CD4-positive, alpha-beta memory T cell (primary cell): ENCODE results near the gene ALK. TPM values are rescaled to one million over a fixed set of nuclear protein-coding genes. Genes with fewer than 3 reads are reported as not detected.

ENCODE experiments used
- CTCF ChIA-PET: fragments of 350-600 bp; sonication (Branson Sonifier 250); formaldehyde crosslinking; loops from one replicate; lab custom pipeline; 2021; ENCODE audit warnings: inconsistent platforms; ENCODE audit not compliant: partially characterized antibody; lab: Charles Lee
- POLR2A ChIA-PET: fragments of 350-600 bp; sonication (Branson Sonifier 250); formaldehyde crosslinking; loops from one replicate; lab custom pipeline; 2021; ENCODE audit not compliant: partially characterized antibody; lab: Charles Lee
- DNase-seq, 5 donors: peaks; one replicate each; pipeline versions ENCODE4 v3.0.0 to v3.0.0-alpha.2; 2020 to 2022; ENCODE audit warnings: mixed read lengths in 1 of 5
- H3K27ac ChIP-seq: one replicate; pipeline ENCODE4 v1.7.0; 2013; ENCODE audit warnings: low read depth, low read length
- H3K27me3 ChIP-seq: 2 replicates; pipeline ENCODE4 v1.7.0; 2013; ENCODE audit warnings: mild to moderate bottlenecking, low read length, moderate library complexity; ENCODE audit not compliant: insufficient read depth
- H3K36me3 ChIP-seq: 2 replicates; pipeline ENCODE4 v1.7.0; 2013; ENCODE audit warnings: mild to moderate bottlenecking, low read length, moderate library complexity; ENCODE audit not compliant: insufficient read depth
- H3K4me1 ChIP-seq: 2 replicates; pipeline ENCODE4 v1.7.0; 2013; ENCODE audit warnings: mild to moderate bottlenecking, low read length, moderate library complexity; ENCODE audit not compliant: insufficient read depth
- H3K4me3 ChIP-seq, 2 donors: one replicate each; pipeline ENCODE4 v1.7.0; 2013; ENCODE audit warnings: low read length in 2 of 2, mild to moderate bottlenecking in 1 of 2
- H3K9me3 ChIP-seq, 2 donors: one replicate each; pipeline ENCODE4 v1.7.0; 2013; ENCODE audit warnings: low read length in 2 of 2, control low read depth in 1 of 2; ENCODE audit not compliant: control insufficient read depth in 1 of 2
- H3K27ac Mint-ChIP-seq, 7 donors: one replicate each; pipeline ENCODE4 v1.8.0; 2020 to 2021; ENCODE audit warnings: mixed read lengths in 7 of 7, mild to moderate bottlenecking in 6 of 7, inconsistent platforms in 3 of 7, moderate library complexity in 3 of 7
- H3K27me3 Mint-ChIP-seq, 2 donors: one replicate each; pipeline ENCODE4 v1.8.0; 2020 to 2021; ENCODE audit warnings: mixed read lengths in 2 of 2
- H3K36me3 Mint-ChIP-seq, 2 donors: one replicate each; pipeline ENCODE4 v1.8.0; 2020 to 2021; ENCODE audit warnings: mixed read lengths in 2 of 2, inconsistent platforms in 1 of 2, mild to moderate bottlenecking in 1 of 2
- H3K4me1 Mint-ChIP-seq, 4 donors: one replicate each; pipeline ENCODE4 v1.8.0; 2020 to 2021; ENCODE audit warnings: mixed read lengths in 4 of 4, mild to moderate bottlenecking in 1 of 4
- H3K4me3 Mint-ChIP-seq, 8 donors: one replicate each; pipeline ENCODE4 v1.8.0; 2020 to 2021; ENCODE audit warnings: mixed read lengths in 8 of 8, mild to moderate bottlenecking in 7 of 8, moderate library complexity in 6 of 8, inconsistent platforms in 3 of 8
- H3K9me3 Mint-ChIP-seq, 8 donors: one replicate each; pipeline ENCODE4 v1.8.0; 2020 to 2021; ENCODE audit warnings: mixed read lengths in 8 of 8, mild to moderate bottlenecking in 5 of 8, inconsistent platforms in 3 of 8, moderate library complexity in 1 of 8
- intact Hi-C: fragments of 100-400 bp; cut with micrococcal nuclease; formaldehyde crosslinking; loops from one replicate; pipeline ENCODE4 v1.15.1; 2023
- polyA plus RNA-seq, 2 donors: library from polyadenylated mRNA; unstranded; fragments of 300-500 nt; fragmentation: Illumina TruSeq; gene quantifications; one replicate each; pipeline ENCODE4 v1.2.3, GENCODE V29; 2021
- total RNA-seq, 2 experiments: library from RNA; stranded (reverse); gene quantifications; one replicate each; pipeline ENCODE4 v1.2.3, GENCODE V29; 2021

Gene ALK
- total and polyA plus RNA-seq, 4 experiments from 2014 or later, result 0.07 TPM; not detected in 3

GRCh38 chr2:29155578-29155977, 765.8 kb downstream of the ALK start:
- Histone ChIP-seq H3K27ac (no peak overlapping the region), H3K4me3 (no peak overlapping the region), H3K36me3 (peaks cover 60% of the 10 kb centered on the region), H3K27me3 (no peaks in the 10 kb centered on the region), H3K4me1 (no peaks in the 10 kb centered on the region), H3K9me3 (no peaks in the 10 kb centered on the region)
- Mint-ChIP-seq H3K27me3 (no peaks in the 10 kb centered on the region), H3K9me3 (no peaks in the 10 kb centered on the region), H3K36me3 (peaks cover 65 to 83% of the 10 kb centered on the region in 2 donors), H3K4me3 (no peak overlapping the region), H3K27ac (peak overlapping the region in 2 of 7 donors; percentile 43 to 62), H3K4me1 (peaks cover 0 to 1% (median 0%) of the 10 kb centered on the region in 4 donors)
- intact Hi-C loops, result no loop called here
- DNase-seq, result no peak
- ChIA-PET POLR2A (no interaction called here), CTCF (no interaction called here)

- Mint-ChIP-seq H3K4me1 (peaks cover 0 to 1% (median 0%) of the 10 kb centered on the region in 4 donors), H3K4me3 (no peak overlapping the region), H3K9me3 (no peaks in the 10 kb centered on the region), H3K27ac (no peak overlapping the region), H3K27me3 (no peaks in the 10 kb centered on the region), H3K36me3 (peaks cover 61 to 77% of the 10 kb centered on the region in 2 donors)
- Histone ChIP-seq H3K27me3 (no peaks in the 10 kb centered on the region), H3K27ac (no peak overlapping the region), H3K4me3 (no peak overlapping the region), H3K36me3 (peaks cover 51% of the 10 kb centered on the region), H3K4me1 (no peaks in the 10 kb centered on the region), H3K9me3 (no peaks in the 10 kb centered on the region)
- ChIA-PET POLR2A (no interaction called here), CTCF (no interaction called here)
- DNase-seq, result no peak
- intact Hi-C loops, result no loop called here
Observed at GRCh38 chr2:29154610-29155009, 766.8 kb downstream of the ALK start.

GRCh38 chr2:29147963-29148362, 773.4 kb downstream of the ALK start:
- H3K4me1 Mint-ChIP-seq, result peaks cover 0 to 4% (median 0%) of the 10 kb centered on the region in 4 donors
- peaks cover 38% of the 10 kb centered on the region for H3K36me3 ChIP-seq
- no peak overlapping the region for H3K4me3 Mint-ChIP-seq
- CTCF ChIA-PET, result no interaction called here
- H3K27ac Mint-ChIP-seq, result no peak overlapping the region
- H3K4me1 ChIP-seq, result no peaks in the 10 kb centered on the region
- POLR2A ChIA-PET, result no interaction called here
- no peak overlapping the region for H3K27ac ChIP-seq
- H3K27me3 ChIP-seq, result no peaks in the 10 kb centered on the region
- intact Hi-C loops, result no loop called here
- H3K4me3 ChIP-seq, result no peak overlapping the region
- H3K9me3 ChIP-seq, result no peaks in the 10 kb centered on the region
- no peaks in the 10 kb centered on the region for H3K9me3 Mint-ChIP-seq
- no peaks in the 10 kb centered on the region for H3K27me3 Mint-ChIP-seq
- DNase-seq, result no peak
- peaks cover 38 to 65% of the 10 kb centered on the region in 2 donors for H3K36me3 Mint-ChIP-seq

DNA sequence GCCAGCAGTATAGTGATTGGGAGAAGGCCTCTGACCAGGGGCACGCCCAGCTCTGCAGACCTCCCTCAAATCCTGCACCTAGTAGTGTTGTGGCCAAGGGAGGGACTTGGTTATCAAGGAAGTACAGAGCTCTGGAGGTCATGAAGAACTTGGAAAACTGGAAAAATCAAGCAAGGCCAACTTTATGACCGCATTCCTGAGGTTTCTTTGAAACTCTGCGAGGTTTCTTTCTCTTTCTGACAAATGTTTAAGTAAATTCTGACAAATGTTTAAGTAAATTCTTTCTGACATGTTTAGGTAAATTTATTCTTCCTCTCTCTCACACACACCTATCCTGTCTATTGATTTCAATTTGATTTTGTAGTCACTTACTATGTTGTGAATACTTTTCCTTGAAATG, 775.2 kb downstream of the ALK start:
- intact Hi-C loops, result no loop called here
- no peaks in the 10 kb centered on the region for H3K27me3 Mint-ChIP-seq
- peaks cover 5 to 8% (median 6%) of the 10 kb centered on the region in 4 donors for H3K4me1 Mint-ChIP-seq
- ChIA-PET POLR2A (no interaction called here), CTCF (interaction anchor here (0.6 kb wide), 1 partner anchor 322 kb away, joined by 3 read pairs; no protein-coding TSS in a partner anchor)
- no peaks in the 10 kb centered on the region for H3K9me3 Mint-ChIP-seq
- H3K27ac ChIP-seq, result no peak overlapping the region
- H3K4me3 ChIP-seq, result no peak overlapping the region
- DNase-seq, result no peak
- no peaks in the 10 kb centered on the region for H3K27me3 ChIP-seq
- H3K27ac Mint-ChIP-seq, result peak overlapping the region in 1 of 7 donors; percentile 29
- no peaks in the 10 kb centered on the region for H3K9me3 ChIP-seq
- H3K4me3 Mint-ChIP-seq, result no peak overlapping the region
- no peaks in the 10 kb centered on the region for H3K4me1 ChIP-seq
- H3K36me3 ChIP-seq, result peaks cover 30% of the 10 kb centered on the region
- H3K36me3 Mint-ChIP-seq, result peaks cover 42 to 55% of the 10 kb centered on the region in 2 donors

GRCh38 chr2:29143657-29144056, 777.7 kb downstream of the ALK start:
- Histone ChIP-seq H3K4me3 (no peak overlapping the region), H3K9me3 (no peaks in the 10 kb centered on the region), H3K27ac (no peak overlapping the region), H3K36me3 (peaks cover 30% of the 10 kb centered on the region), H3K4me1 (no peaks in the 10 kb centered on the region), H3K27me3 (no peaks in the 10 kb centered on the region)
- Mint-ChIP-seq H3K36me3 (peaks cover 63 to 64% of the 10 kb centered on the region in 2 donors), H3K27ac (no peak overlapping the region), H3K4me3 (no peak overlapping the region), H3K27me3 (no peaks in the 10 kb centered on the region), H3K9me3 (peaks cover 0 to 5% (median under 1%) of the 10 kb centered on the region in 8 donors), H3K4me1 (peaks cover 21 to 30% (median 25%) of the 10 kb centered on the region in 4 donors)
- DNase-seq, result no peak
- POLR2A ChIA-PET, result no interaction called here
- intact Hi-C loops, result no loop called here
- CTCF ChIA-PET, result no interaction called here

Other genes with a start within 250 kb of the ALK start
- gene YPEL5, start 225.4 kb upstream of the ALK start, total RNA-seq, result 10 to 100 TPM; 81.5 to 88.4 TPM
- gene YPEL5, start 225.4 kb upstream of the ALK start, polyA plus RNA-seq, result 100 to 1,000 TPM; 117 to 240 TPM